MM.1S (cell line): Measurements from ENCODE around the gene NCOA1.

ENCODE experiments used
- DNase-seq: peaks from one replicate; pipeline ENCODE4 v3.0.0-alpha.2; 2015
- H2AFZ ChIP-seq: fragments of 300-600 bp; sonication (generic); 2 replicates; pipeline ENCODE4 v1.6.0; 2016; ENCODE audit warnings: antibody characterized with exemption, low read length
- H3F3A ChIP-seq: fragments of 300-600 bp; sonication (generic); 2 replicates; pipeline ENCODE4 v1.6.1; 2016; ENCODE audit warnings: mild to moderate bottlenecking, antibody characterized with exemption, low read length, moderate library complexity, mixed read lengths; ENCODE audit not compliant: insufficient read depth
- H3K27ac ChIP-seq: fragments of 300-600 bp; sonication (generic); 2 replicates; pipeline ENCODE4 v1.5.1; 2016; ENCODE audit warnings: mild to moderate bottlenecking, low read length
- H3K27me3 ChIP-seq: fragments of 300-600 bp; sonication (generic); replicated peaks from 2 replicates; pipeline ENCODE4 v1.6.0; 2016; ENCODE audit warnings: low read length; ENCODE audit not compliant: insufficient read depth
- H3K36me3 ChIP-seq: fragments of 300-600 bp; sonication (generic); replicated peaks from 2 replicates; pipeline ENCODE4 v1.6.1; 2016; ENCODE audit warnings: mild to moderate bottlenecking, low read length, mixed read lengths; ENCODE audit not compliant: insufficient read depth
- H3K4me1 ChIP-seq: fragments of 300-600 bp; sonication (generic); 2 replicates; pipeline ENCODE4 v1.6.1; 2016; ENCODE audit warnings: low read length, mixed read lengths
- H3K4me2 ChIP-seq: fragments of 300-600 bp; sonication (generic); 2 replicates; pipeline ENCODE4 v1.6.0; 2016; ENCODE audit warnings: low read depth, low read length
- H3K4me3 ChIP-seq: fragments of 300-600 bp; sonication (generic); 2 replicates; pipeline ENCODE4 v1.5.1; 2016; ENCODE audit warnings: low read length, mixed read lengths
- H3K79me2 ChIP-seq: fragments of 300-600 bp; sonication (generic); 2 replicates; pipeline ENCODE4 v1.6.1; 2016; ENCODE audit warnings: mixed run types, low read length, mixed read lengths
- H3K9ac ChIP-seq: fragments of 300-600 bp; sonication (generic); 2 replicates; pipeline ENCODE4 v1.6.1; 2016; ENCODE audit warnings: low read length, mixed read lengths
- H3K9me2 ChIP-seq: fragments of 300-600 bp; sonication (generic); replicated peaks from 2 replicates; pipeline ENCODE4 v1.6.1; 2016; ENCODE audit warnings: mild to moderate bottlenecking, low read length, mixed read lengths; ENCODE audit not compliant: insufficient read depth
- H3K9me3 ChIP-seq: fragments of 300-600 bp; sonication (generic); replicated peaks from 2 replicates; pipeline ENCODE4 v1.6.1; 2016; ENCODE audit warnings: mild to moderate bottlenecking, low read length, mixed read lengths; ENCODE audit not compliant: insufficient read depth
- H4K20me1 ChIP-seq: fragments of 300-600 bp; sonication (generic); 2 replicates; pipeline ENCODE4 v1.6.1; 2016; ENCODE audit warnings: mild to moderate bottlenecking, low read length, moderate library complexity, mixed read lengths; ENCODE audit not compliant: insufficient read depth
- CTCF ChIP-seq: fragments of 300-600 bp; sonication (generic); IDR thresholded peaks from 2 replicates; pipeline ENCODE4 v1.5.1; 2016; ENCODE audit warnings: antibody characterized with exemption, low read length, mixed read lengths
- EZH2 ChIP-seq: fragments of 300-600 bp; sonication (generic); optimal IDR thresholded peaks from 2 replicates; pipeline ENCODE3; 2017; ENCODE audit warnings: low read depth, mild to moderate bottlenecking, antibody characterized with exemption, low read length, mixed read lengths
- EZH2phosphoT487 ChIP-seq: fragments of 300-600 bp; sonication (generic); IDR thresholded peaks from 2 replicates; pipeline ENCODE4 v1.6.1; 2018; ENCODE audit warnings: antibody characterized with exemption, low read length

The NCOA1 gene

GRCh38 chr2:24509840-24510239, 18.8 kb downstream of the NCOA1 start:
- Histone ChIP-seq H2AFZ (no peak overlapping the region), H3K4me3 (no peak overlapping the region), H3K79me2 (peaks cover 41% of the 10 kb centered on the region)

GRCh38 chr2:24510771-24511170, 19.7 kb downstream of the NCOA1 start:
- Histone ChIP-seq H3K79me2 (peaks cover 37% of the 10 kb centered on the region), H3K9ac (no peak overlapping the region), H2AFZ (no peak overlapping the region), H4K20me1 (no peaks in the 10 kb centered on the region), H3K4me1 (no peaks in the 10 kb centered on the region), H3K9me3 (no peaks in the 10 kb centered on the region), H3K9me2 (no peaks in the 10 kb centered on the region), H3K4me3 (no peak overlapping the region), H3K4me2 (no peak overlapping the region), H3F3A (0 out of 2 replicates have a peak, but pooled peaks cover 3% of the 10 kb centered on the region), H3K36me3 (no peaks in the 10 kb centered on the region), H3K27ac (no peak overlapping the region), H3K27me3 (no peaks in the 10 kb centered on the region)
- DNase-seq = no peak
- TF ChIP-seq EZH2 = no peak
- no peak for TF ChIP-seq EZH2phosphoT487
- TF ChIP-seq CTCF = no peak

More at GRCh38 chr2:24509840-24510239, 18.8 kb downstream of the NCOA1 start:
- no peak for DNase-seq
- TF ChIP-seq EZH2phosphoT487 (no peak), CTCF (no peak), EZH2 (no peak)
- no peak overlapping the region for H3K4me2 ChIP-seq
- H4K20me1 ChIP-seq = no peaks in the 10 kb centered on the region
- no peaks in the 10 kb centered on the region for H3K36me3 ChIP-seq
- H3F3A ChIP-seq = no peaks in the 10 kb centered on the region
- H3K4me1 ChIP-seq = no peaks in the 10 kb centered on the region
- no peaks in the 10 kb centered on the region for H3K9me2 ChIP-seq
- H3K27me3 ChIP-seq = no peaks in the 10 kb centered on the region
- no peaks in the 10 kb centered on the region for H3K9me3 ChIP-seq
- no peak overlapping the region for H3K27ac ChIP-seq
- H3K9ac ChIP-seq = no peak overlapping the region

GRCh38 chr2:24511198-24511597, 20.1 kb downstream of the NCOA1 start:
- Histone ChIP-seq H3K9me3 (no peaks in the 10 kb centered on the region), H3K27me3 (no peaks in the 10 kb centered on the region), H3K4me3 (no peak overlapping the region), H3K9ac (no peak overlapping the region), H3K36me3 (no peaks in the 10 kb centered on the region), H3K9me2 (no peaks in the 10 kb centered on the region), H3F3A (0 out of 2 replicates have a peak, but pooled peaks cover 3% of the 10 kb centered on the region), H3K79me2 (peaks cover 36% of the 10 kb centered on the region), H3K4me2 (no peak overlapping the region), H2AFZ (no peak overlapping the region), H4K20me1 (no peaks in the 10 kb centered on the region), H3K27ac (no peak overlapping the region), H3K4me1 (no peaks in the 10 kb centered on the region)
- DNase-seq = no peak
- no peak for TF ChIP-seq EZH2
- TF ChIP-seq EZH2phosphoT487 = no peak
- TF ChIP-seq CTCF = no peak
